Memory B cell (primary cell): ENCODE measurements around the gene DLX2.

Experiments used
- ATAC-seq: fragments of 150-1000 bp; cut with Tn5 transposase; 2 replicates; pipeline ENCODE4 v1.10.0; 2021; ENCODE audit warnings: low read depth, mild to moderate bottlenecking, moderate library complexity
- DNase-seq, 2 donors: peaks; one replicate each; pipeline ENCODE4 v3.0.0; 2022; ENCODE audit warnings: low spot score in 2 of 2
- H3K27ac Mint-ChIP-seq: one replicate; pipeline ENCODE4 v1.8.0; 2022; ENCODE audit warnings: mild to moderate bottlenecking, moderate library complexity, mixed read lengths
- H3K27me3 Mint-ChIP-seq: one replicate; pipeline ENCODE4 v1.8.0; 2022; ENCODE audit warnings: mixed read lengths
- H3K36me3 Mint-ChIP-seq: one replicate; pipeline ENCODE4 v1.8.0; 2022; ENCODE audit warnings: mild to moderate bottlenecking, mixed read lengths
- H3K4me1 Mint-ChIP-seq: one replicate; pipeline ENCODE4 v1.8.0; 2022; ENCODE audit warnings: mixed read lengths
- H3K4me3 Mint-ChIP-seq: one replicate; pipeline ENCODE4 v1.8.0; 2022; ENCODE audit warnings: mild to moderate bottlenecking, moderate library complexity, mixed read lengths
- H3K9me3 Mint-ChIP-seq: one replicate; pipeline ENCODE4 v1.8.0; 2022; ENCODE audit warnings: mixed read lengths

The DLX2 gene

GRCh38 chr2:172050479-172051125 is 52.1 kb downstream of the DLX2 start:
- Mint-ChIP-seq H3K9me3 (no peaks in the 10 kb centered on the region), H3K27me3 (no peaks in the 10 kb centered on the region), H3K4me3 (no peak overlapping the region), H3K4me1 (peaks cover 3% of the 10 kb centered on the region), H3K36me3 (no peaks in the 10 kb centered on the region), H3K27ac (no peak overlapping the region)
- DNase-seq, result no peak
- no peak for ATAC-seq

DNA sequence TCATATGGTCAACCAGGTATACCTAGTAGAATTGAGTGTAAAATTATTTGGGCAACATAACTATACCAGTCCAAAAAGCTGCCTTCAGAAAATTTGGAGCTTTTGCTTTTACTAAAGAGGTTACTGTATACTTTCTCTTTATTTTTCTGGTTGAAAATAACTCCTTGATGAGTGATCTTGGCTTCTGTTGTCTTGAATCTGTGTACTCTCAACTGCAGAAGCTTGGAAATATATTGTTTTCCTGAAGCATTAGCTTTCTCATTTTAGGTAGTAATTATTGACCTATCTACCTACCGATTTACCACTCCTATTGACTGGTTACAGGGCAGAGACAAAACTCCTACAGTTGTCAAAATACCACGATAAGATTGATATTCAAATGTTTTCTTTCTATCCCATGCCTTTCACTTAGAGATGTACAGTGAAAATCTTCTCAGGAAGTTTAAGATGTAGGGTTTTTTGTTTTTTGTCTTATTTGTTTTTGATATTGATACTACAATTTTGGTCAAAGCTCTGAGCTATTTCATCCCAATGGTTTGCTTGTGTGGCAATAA is 53.1 kb downstream of the DLX2 start:
- Mint-ChIP-seq H3K27me3 (no peaks in the 10 kb centered on the region), H3K4me3 (no peak overlapping the region)

More for the DNA sequence above, 53.1 kb downstream of the DLX2 start:
- Mint-ChIP-seq H3K36me3 (no peaks in the 10 kb centered on the region), H3K27ac (no peak overlapping the region), H3K9me3 (no peaks in the 10 kb centered on the region), H3K4me1 (no peaks in the 10 kb centered on the region)
- DNase-seq, result no peak
- no peak for ATAC-seq
